Astrocyte (in vitro differentiated cells and primary cell): Measurements from ENCODE around the gene FAM53A. TPM values are rescaled to one million over a fixed set of nuclear protein-coding genes. Genes with fewer than 3 reads are reported as not detected.
"Not testable (repeated sequence)": the region's sequence is repeated elsewhere in the genome, so short reads cannot be mapped to it uniquely, and the experiment has no call there.

Experiments used
- DNase-seq: peaks from one replicate; pipeline ENCODE4 v3.0.0-alpha.2; 2010; ENCODE audit warnings: low read depth
- FAIRE-seq: peaks from 2 replicates; lab custom pipeline; 2011; peaks lifted over from hg19 to GRCh38; lab: Jason Lieb, UNC
- H2AFZ ChIP-seq: 2 replicates; pipeline ENCODE4 v1.6.0; 2012; ENCODE audit warnings: low read depth, low read length, inconsistent platforms
- H3K27ac ChIP-seq: 2 replicates; pipeline ENCODE4 v1.5.1; 2011; ENCODE audit warnings: low read depth, low read length, inconsistent platforms
- H3K27me3 ChIP-seq: 2 replicates; pipeline ENCODE4 v1.6.0; 2011; ENCODE audit warnings: low read length, inconsistent platforms; ENCODE audit not compliant: insufficient read depth
- H3K36me3 ChIP-seq: 2 replicates; pipeline ENCODE4 v1.5.1; 2011; ENCODE audit warnings: low read length, inconsistent platforms; ENCODE audit not compliant: insufficient read depth
- H3K4me1 ChIP-seq: 2 replicates; pipeline ENCODE4 v1.5.1; 2011; ENCODE audit warnings: low read length, inconsistent platforms; ENCODE audit not compliant: insufficient read depth
- H3K4me2 ChIP-seq: 2 replicates; pipeline ENCODE4 v1.6.0; 2012; ENCODE audit warnings: low read length, inconsistent platforms
- H3K4me3 ChIP-seq: 2 replicates; pipeline ENCODE4 v1.5.1; 2011; ENCODE audit warnings: low read depth, mild to moderate bottlenecking, low read length, inconsistent platforms; ENCODE audit not compliant: insufficient read depth
- H3K79me2 ChIP-seq: 2 replicates; pipeline ENCODE4 v1.6.0; 2012; ENCODE audit warnings: mild to moderate bottlenecking, low read length, inconsistent platforms; ENCODE audit not compliant: insufficient read depth
- H3K9ac ChIP-seq: 2 replicates; pipeline ENCODE4 v1.6.0; 2012; ENCODE audit warnings: mild to moderate bottlenecking, low read length, inconsistent platforms
- H3K9me3 ChIP-seq: 2 replicates; pipeline ENCODE4 v1.5.1; 2012; ENCODE audit warnings: low read depth, mild to moderate bottlenecking, low read length, inconsistent platforms; ENCODE audit not compliant: insufficient read depth
- H4K20me1 ChIP-seq: 2 replicates; pipeline ENCODE4 v1.6.0; 2012; ENCODE audit warnings: low read length, inconsistent platforms; ENCODE audit not compliant: insufficient read depth
- H3K27ac Mint-ChIP-seq: one replicate; pipeline ENCODE4 v1.8.0; 2021; ENCODE audit warnings: mild to moderate bottlenecking, mixed read lengths; ENCODE audit not compliant: unreplicated experiment
- H3K27me3 Mint-ChIP-seq: one replicate; pipeline ENCODE4 v1.8.0; 2021; ENCODE audit warnings: low read depth, mixed read lengths; ENCODE audit not compliant: unreplicated experiment
- H3K36me3 Mint-ChIP-seq: one replicate; pipeline ENCODE4 v1.8.0; 2021; ENCODE audit warnings: low read depth, mixed read lengths; ENCODE audit not compliant: unreplicated experiment
- H3K4me1 Mint-ChIP-seq: one replicate; pipeline ENCODE4 v1.8.0; 2021; ENCODE audit warnings: low read depth, mixed read lengths; ENCODE audit not compliant: unreplicated experiment
- H3K4me3 Mint-ChIP-seq: one replicate; pipeline ENCODE4 v1.8.0; 2021; ENCODE audit warnings: mild to moderate bottlenecking, moderate library complexity, mixed read lengths; ENCODE audit not compliant: unreplicated experiment
- H3K9me3 Mint-ChIP-seq: one replicate; pipeline ENCODE4 v1.8.0; 2021; ENCODE audit warnings: mild to moderate bottlenecking, mixed read lengths; ENCODE audit not compliant: unreplicated experiment
- CTCF ChIP-seq: IDR thresholded peaks from 2 replicates; pipeline ENCODE4 v1.5.1; 2011; ENCODE audit warnings: low read depth, mild to moderate bottlenecking, inconsistent platforms, low read length, moderate library complexity; ENCODE audit not compliant: insufficient read depth
- EZH2 ChIP-seq: IDR thresholded peaks from 2 replicates; pipeline ENCODE4 v1.6.1; 2012; ENCODE audit warnings: mild to moderate bottlenecking, low read length, inconsistent platforms; ENCODE audit not compliant: insufficient read depth
- total RNA-seq: library from RNA; stranded (reverse); gene quantifications from 2 replicates; pipeline ENCODE4 v1.2.1, GENCODE V29; 2021

The FAM53A gene
- total RNA-seq, 1 donor from 2014 or later = 2.1 TPM

GRCh38 chr4:1641671-1642070 lies 42.4 kb downstream of the FAM53A start:
- FAIRE-seq = no peak
- Histone ChIP-seq H3K9me3 (no peaks in the 10 kb centered on the region), H3K27ac (no peak overlapping the region), H3K4me3 (no peak overlapping the region), H3K79me2 (no peaks in the 10 kb centered on the region), H4K20me1 (no peaks in the 10 kb centered on the region), H2AFZ (no peak overlapping the region), H3K36me3 (no peaks in the 10 kb centered on the region), H3K4me2 (no peak overlapping the region), H3K27me3 (no peaks in the 10 kb centered on the region), H3K4me1 (no peaks in the 10 kb centered on the region), H3K9ac (no peak overlapping the region)
- no peak for DNase-seq
- Mint-ChIP-seq H3K36me3 (peaks cover 2% of the 10 kb centered on the region), H3K4me3 (no peak overlapping the region), H3K4me1 (no peaks in the 10 kb centered on the region), H3K9me3 (no peaks in the 10 kb centered on the region), H3K27me3 (peaks cover 4% of the 10 kb centered on the region), H3K27ac (no peak overlapping the region)
- TF ChIP-seq EZH2 (no peak), CTCF (no peak)

GRCh38 chr4:1640716-1641503 lies 43.2 kb downstream of the FAM53A start:
- H3K27ac ChIP-seq = not testable (repeated sequence)

GRCh38 chr4:1640190-1640589 lies 43.9 kb downstream of the FAM53A start:
- Histone ChIP-seq H3K79me2 (no peaks in the 10 kb centered on the region), H3K4me2 (no peak overlapping the region), H3K9me3 (no peaks in the 10 kb centered on the region), H3K4me1 (no peaks in the 10 kb centered on the region), H3K36me3 (no peaks in the 10 kb centered on the region), H4K20me1 (no peaks in the 10 kb centered on the region), H2AFZ (no peak overlapping the region), H3K9ac (no peak overlapping the region), H3K27ac (no peak overlapping the region), H3K27me3 (no peaks in the 10 kb centered on the region), H3K4me3 (no peak overlapping the region)
- FAIRE-seq (no peak), DNase-seq (no peak)
- H3K4me3 Mint-ChIP-seq = no peak overlapping the region
- no peaks in the 10 kb centered on the region for H3K4me1 Mint-ChIP-seq
- TF ChIP-seq EZH2 = no peak
- TF ChIP-seq CTCF = no peak
- H3K9me3 Mint-ChIP-seq = no peaks in the 10 kb centered on the region
- no peak overlapping the region for H3K27ac Mint-ChIP-seq
- H3K36me3 Mint-ChIP-seq = peaks cover 2% of the 10 kb centered on the region
- peaks cover 7% of the 10 kb centered on the region for H3K27me3 Mint-ChIP-seq

More at GRCh38 chr4:1640716-1641503, 43.2 kb downstream of the FAM53A start:
- not testable (repeated sequence) for H3K27ac Mint-ChIP-seq, DNase-seq, H3K9ac ChIP-seq, H3K9me3 ChIP-seq, H3K79me2 ChIP-seq, H3K9me3 Mint-ChIP-seq, H3K4me2 ChIP-seq, H3K4me3 ChIP-seq, H3K27me3 ChIP-seq, H3K36me3 Mint-ChIP-seq, H3K4me1 Mint-ChIP-seq, H3K4me1 ChIP-seq, H3K27me3 Mint-ChIP-seq, H3K36me3 ChIP-seq, H3K4me3 Mint-ChIP-seq, FAIRE-seq, H4K20me1 ChIP-seq, H2AFZ ChIP-seq
